ENCODE measurements around the gene GDAP1L1.
"Not testable (repeated sequence)": the region's sequence is repeated elsewhere in the genome, so short reads cannot be mapped to it uniquely, and the experiment has no call there.

Gene GDAP1L1

GRCh38 chr20:44221368-44221954 lies 25.6 kb upstream of the GDAP1L1 start:
- no peak for DNase-seq

- DNase-seq, result no peak
Observed at GRCh38 chr20:44222027-44222426, 25.1 kb upstream of the GDAP1L1 start.

GRCh38 chr20:44222633-44223368 lies 24.3 kb upstream of the GDAP1L1 start:
- no peak for DNase-seq

GRCh38 chr20:44223721-44224120 lies 23.4 kb upstream of the GDAP1L1 start:
- DNase-seq, result no peak

- DNase-seq, result no peak
Observed at GRCh38 chr20:44224637-44225036, 22.5 kb upstream of the GDAP1L1 start.

GRCh38 chr20:44228465-44229258 lies 18.4 kb upstream of the GDAP1L1 start:
- DNase-seq, result no peak

GRCh38 chr20:44231193-44231592 lies 15.9 kb upstream of the GDAP1L1 start:
- DNase-seq, result no peak

GRCh38 chr20:44231713-44232468 lies 15.2 kb upstream of the GDAP1L1 start:
- no peak for DNase-seq

- DNase-seq, result not testable (repeated sequence)
Observed at GRCh38 chr20:44232469-44232856, 14.6 kb upstream of the GDAP1L1 start.

- DNase-seq, result no peak
Observed at GRCh38 chr20:44233436-44234016, 13.6 kb upstream of the GDAP1L1 start.

- DNase-seq, result no peak
Observed at GRCh38 chr20:44234566-44235317, 12.4 kb upstream of the GDAP1L1 start.

- DNase-seq, result no peak
Observed at GRCh38 chr20:44235702-44236101, 11.4 kb upstream of the GDAP1L1 start.

- DNase-seq, result not testable (repeated sequence)
Observed at GRCh38 chr20:44236840-44237239, 10.3 kb upstream of the GDAP1L1 start.

- no peak for DNase-seq
Observed at GRCh38 chr20:44241796-44242195, 5.3 kb upstream of the GDAP1L1 start.

GRCh38 chr20:44245977-44246376 lies 1.1 kb upstream of the GDAP1L1 start:
- no peak for DNase-seq

- DNase-seq, result peak; percentile 7
Observed at GRCh38 chr20:44247586-44248409, 690 bp downstream of the GDAP1L1 start.

- no peak for DNase-seq
Observed at GRCh38 chr20:44248410-44248759, 1.3 kb downstream of the GDAP1L1 start.

GRCh38 chr20:44251284-44251683 lies 4.2 kb downstream of the GDAP1L1 start:
- DNase-seq, result no peak

- no peak for DNase-seq
Observed at GRCh38 chr20:44253528-44253927, 6.4 kb downstream of the GDAP1L1 start.

GRCh38 chr20:44254073-44254472 lies 7.0 kb downstream of the GDAP1L1 start:
- DNase-seq, result no peak

GRCh38 chr20:44255942-44256341 lies 8.8 kb downstream of the GDAP1L1 start:
- no peak for DNase-seq

Data from CD4-positive, alpha-beta T cell treated with Interleukin-12 subunit alpha and Interleukin-12 subunit beta, for 1 hour (primary cell).